Measurements from ENCODE around the gene CNPPD1. TPM values are rescaled to one million over a fixed set of nuclear protein-coding genes. Genes with fewer than 3 reads are reported as not detected.

CNPPD1 gene
- total RNA-seq, 1 experiment from 2014 or later, result 32.8 TPM

- no peak for ATAC-seq
- ChIA-PET CTCF (no interaction called here), POLR2A (no interaction called here)
- no peaks in the 10 kb centered on the region for H3K9me3 Mint-ChIP-seq
- H3K27me3 Mint-ChIP-seq (ENCODE audit: low read depth), result peaks cover 19% of the 10 kb centered on the region
- no peak overlapping the region for H3K4me3 Mint-ChIP-seq
- no peak overlapping the region for H3K27ac Mint-ChIP-seq
- TF ChIP-seq GTF2I (CRISPR knock-in tag; conservative IDR thresholded peaks at IDR 0.05), result peak; percentile 69; the same call in 1 of the 2 replicates
- no peak for TF ChIP-seq KAT7 (CRISPR knock-in tag; IDR thresholded peaks at IDR 0.05; ENCODE audit: borderline replicate concordance)
- no peaks in the 10 kb centered on the region for H3K36me3 Mint-ChIP-seq
- DNase-seq (ENCODE audit: low spot score), result no peak
- peaks cover 7% of the 10 kb centered on the region for H3K4me1 Mint-ChIP-seq
Measured at GRCh38 chr2:219165058-219165911, 11.4 kb downstream of the CNPPD1 start.

GRCh38 chr2:219163156-219163555, 13.6 kb downstream of the CNPPD1 start:
- CTCF ChIA-PET, result interaction anchor here (0.9 kb wide), 1 partner anchor 9 kb away, joined by 3 read pairs; no protein-coding TSS in a partner anchor
- no peaks in the 10 kb centered on the region for H3K9me3 Mint-ChIP-seq
- POLR2A ChIA-PET, result no interaction called here
- no peak overlapping the region for H3K27ac Mint-ChIP-seq
- ATAC-seq (no peak), DNase-seq (ENCODE audit: low spot score) (no peak)
- no peak for TF ChIP-seq ATF3 (CRISPR knock-in tag; conservative IDR thresholded peaks at IDR 0.05)
- TF ChIP-seq ZNF396 (CRISPR knock-in tag; IDR thresholded peaks at IDR 0.05; ENCODE audit: borderline replicate concordance), result no peak
- H3K4me1 Mint-ChIP-seq, result peaks cover 10% of the 10 kb centered on the region
- no peaks in the 10 kb centered on the region for H3K36me3 Mint-ChIP-seq
- no peak overlapping the region for H3K4me3 Mint-ChIP-seq
- peaks cover 19% of the 10 kb centered on the region for H3K27me3 Mint-ChIP-seq (ENCODE audit: low read depth)

GRCh38 chr2:219161097-219161496, 15.6 kb downstream of the CNPPD1 start:
- POLR2A ChIA-PET, result no interaction called here
- Mint-ChIP-seq H3K27me3 (ENCODE audit: low read depth) (peaks cover 19% of the 10 kb centered on the region), H3K4me3 (peak overlapping the region; percentile 79), H3K27ac (no peak overlapping the region), H3K4me1 (peaks cover 17% of the 10 kb centered on the region), H3K36me3 (peaks cover 8% of the 10 kb centered on the region), H3K9me3 (no peaks in the 10 kb centered on the region)
- TF ChIP-seq ZNF317 (CRISPR knock-in tag; IDR thresholded peaks at IDR 0.05; ENCODE audit: borderline replicate concordance, low read depth), result no peak
- ATAC-seq (no peak), DNase-seq (ENCODE audit: low spot score) (no peak)
- CTCF ChIA-PET, result interaction anchor here (1.0 kb wide), 1 partner anchor 10 kb away, joined by 4 read pairs; no protein-coding TSS in a partner anchor

- H3K27ac Mint-ChIP-seq, result peak within 1 kb of the TSS; percentile 87
- peak within 1 kb of the TSS; percentile 79 for H3K4me3 Mint-ChIP-seq
- peaks cover 19% of the 10 kb centered on the region for H3K27me3 Mint-ChIP-seq (ENCODE audit: low read depth)
- peaks cover 8% of the 10 kb centered on the region for H3K36me3 Mint-ChIP-seq
- POLR2A ChIA-PET, result no interaction called here
- CTCF ChIA-PET, result interaction anchor here (1.0 to 7.6 kb wide), 10 partner anchors 11 to 369 kb away, joined by 3 to 97 read pairs (median 5); partner anchors contain the start of genes CNPPD1 and IHH
- H3K9me3 Mint-ChIP-seq, result no peaks in the 10 kb centered on the region
- ATAC-seq, result peak; percentile 96
- DNase-seq (ENCODE audit: low spot score), result peak; percentile 99
- H3K4me1 Mint-ChIP-seq, result peaks cover 17% of the 10 kb centered on the region
- TF ChIP-seq ZNF121 (CRISPR knock-in tag; IDR thresholded peaks at IDR 0.05) (0 out of 2 replicates have a peak, but pooled peaks have one; percentile 2), ATF1 (CRISPR knock-in tag; IDR thresholded peaks at IDR 0.05) (0 out of 2 replicates have a peak, but pooled peaks have one; percentile 49), MYBL2 (CRISPR knock-in tag; IDR thresholded peaks at IDR 0.05) (peak; percentile 77; the same call in 1 of the 2 replicates), MAX (CRISPR knock-in tag; IDR thresholded peaks at IDR 0.05) (no peak), ETV6 (CRISPR knock-in tag; IDR thresholded peaks at IDR 0.05) (peak; percentile 81), SP1 (CRISPR knock-in tag; conservative IDR thresholded peaks at IDR 0.05) (peak; percentile 89), ZNF512 (CRISPR knock-in tag; IDR thresholded peaks at IDR 0.05; ENCODE audit: borderline replicate concordance) (no peak), HMGXB4 (CRISPR knock-in tag; IDR thresholded peaks at IDR 0.05) (0 out of 2 replicates have a peak, but pooled peaks have one; percentile 27), FOXP1 (CRISPR knock-in tag; IDR thresholded peaks at IDR 0.05; ENCODE audit: borderline replicate concordance) (peak; percentile 84; the same call in 1 of the 2 replicates), FOXP4 (CRISPR knock-in tag; IDR thresholded peaks at IDR 0.05) (0 out of 2 replicates have a peak, but pooled peaks have one; percentile 53), CREM (CRISPR knock-in tag; IDR thresholded peaks at IDR 0.05) (no peak), E2F5 (CRISPR knock-in tag; IDR thresholded peaks at IDR 0.05) (peak; percentile 77; the same call in 1 of the 2 replicates), HMGA2 (CRISPR knock-in tag; IDR thresholded peaks at IDR 0.05) (no peak), GABPB1 (CRISPR knock-in tag; IDR thresholded peaks at IDR 0.05) (peak; percentile 76)
Measured at GRCh38 chr2:219160186-219161017, 16.3 kb downstream of the CNPPD1 start, which contains the start of gene NHEJ1. Gene NHEJ1, minus strand, starts transcription at chr2:219160815. Its CDS starts 2,453 bp downstream, at chr2:219158362.
